GM19193 (cell line): Measurements from ENCODE around the gene CRHR1.

ENCODE experiments used
- POLR2A ChIP-seq: IDR thresholded peaks from 4 replicates; pipeline ENCODE4 v1.6.1; 2011; ENCODE audit not compliant: insufficient read depth, insufficient read length; ENCODE audit errors: extremely low read depth

Gene CRHR1

DNA sequence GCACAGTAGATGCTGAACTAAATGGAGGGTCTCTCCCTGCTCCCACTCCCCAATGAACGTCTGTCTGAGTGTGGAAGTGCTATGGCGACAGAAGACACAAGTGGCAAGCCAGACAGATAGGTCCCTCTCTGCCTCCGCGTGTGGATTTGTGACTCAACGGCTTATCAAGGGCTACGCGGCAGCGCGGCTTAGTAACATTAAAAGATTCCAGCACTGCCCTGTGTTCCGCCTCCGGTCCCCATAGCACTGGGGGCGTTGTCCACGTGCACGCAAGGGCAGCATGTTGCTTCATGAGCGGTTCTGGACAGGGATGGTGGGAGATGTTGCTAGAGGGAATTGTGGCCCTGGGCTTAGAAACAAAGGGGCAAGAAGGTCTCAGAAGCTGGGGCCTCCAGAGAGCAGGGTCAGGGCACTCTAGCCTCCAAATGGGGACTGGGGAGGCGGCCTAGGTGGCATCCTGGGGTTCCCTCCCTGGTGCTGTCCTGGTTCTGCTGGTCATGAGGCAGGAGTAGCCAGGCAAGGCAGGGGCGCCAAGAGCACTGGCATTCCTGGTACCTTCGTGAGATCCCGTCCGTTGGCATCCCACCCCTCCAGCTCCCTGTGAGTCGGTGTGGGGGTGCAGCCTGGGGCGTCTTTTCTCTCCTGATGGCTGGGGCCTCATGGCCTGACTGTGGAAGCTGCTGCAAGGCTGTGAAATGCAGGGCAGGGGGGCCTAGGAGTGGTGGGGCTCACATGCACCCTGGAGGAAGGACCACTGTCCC, 9.1 kb downstream of the CRHR1 start:
- no peak for TF ChIP-seq POLR2A

DNA sequence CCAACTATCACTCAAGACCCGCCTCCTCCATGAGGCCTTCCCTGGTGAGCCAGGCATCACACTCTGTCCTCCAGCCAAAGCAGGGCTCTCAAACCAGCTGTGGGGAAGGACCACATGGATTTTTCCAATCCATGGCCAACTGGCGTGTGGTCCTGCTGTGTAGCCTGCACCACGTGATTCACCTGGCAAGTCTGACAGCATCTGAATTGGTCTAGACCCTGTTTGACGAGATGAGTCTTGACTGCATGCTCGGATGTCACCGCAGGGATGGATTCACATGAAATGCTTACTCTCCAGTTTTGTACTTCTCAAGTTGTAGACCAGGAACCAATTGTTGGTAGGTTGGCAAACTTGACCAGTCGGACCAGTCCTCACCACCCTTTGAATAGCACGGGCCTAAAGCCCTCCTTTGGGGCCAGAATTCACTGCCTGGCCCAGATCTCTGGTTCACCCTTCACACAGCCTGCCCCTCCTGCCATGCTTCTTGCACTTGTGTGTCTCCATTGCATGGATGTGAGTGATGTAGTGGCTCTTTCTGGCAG, 9.9 kb downstream of the CRHR1 start:
- TF ChIP-seq POLR2A, result no peak

DNA sequence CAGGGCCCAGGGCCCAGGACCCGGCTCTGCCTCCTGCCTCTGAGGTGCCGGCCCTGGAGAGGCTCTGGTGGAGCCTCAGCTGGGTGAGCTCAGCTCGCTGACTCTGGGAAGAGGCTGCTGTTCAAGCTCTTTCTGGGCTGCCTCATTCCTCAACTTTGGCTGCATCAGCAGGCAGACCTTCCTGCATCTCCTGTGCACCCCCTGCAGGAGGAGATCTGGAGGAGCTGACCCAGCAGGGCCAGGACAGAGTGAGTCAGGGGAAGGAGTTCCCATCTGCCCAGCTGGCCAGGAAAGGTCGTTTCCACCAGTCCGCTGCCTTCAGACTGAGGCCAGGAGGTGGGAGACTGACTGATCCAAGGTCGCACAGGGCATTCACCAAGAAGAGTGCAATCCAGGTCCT, 10.7 kb downstream of the CRHR1 start:
- TF ChIP-seq POLR2A, result no peak

DNA sequence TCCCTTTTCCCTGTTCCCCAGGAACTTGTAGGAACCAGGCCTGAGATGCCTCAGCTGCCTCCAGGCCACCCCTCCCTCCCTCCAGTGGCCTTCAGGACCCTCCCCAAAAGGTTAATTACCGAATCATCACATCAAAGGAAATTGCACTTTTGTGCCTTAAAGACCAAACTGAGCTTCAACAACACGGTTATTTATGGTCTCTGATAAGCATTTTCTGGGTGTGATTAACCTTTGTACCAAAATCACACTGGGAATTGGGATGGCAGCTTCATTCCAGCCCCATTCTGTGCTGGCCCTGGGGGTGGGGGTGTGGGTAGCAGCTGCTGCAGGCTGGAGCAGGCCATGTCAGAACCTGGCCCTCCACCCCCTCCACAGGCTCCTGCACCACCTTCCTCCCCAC, 16.7 kb downstream of the CRHR1 start:
- no peak for TF ChIP-seq POLR2A

DNA sequence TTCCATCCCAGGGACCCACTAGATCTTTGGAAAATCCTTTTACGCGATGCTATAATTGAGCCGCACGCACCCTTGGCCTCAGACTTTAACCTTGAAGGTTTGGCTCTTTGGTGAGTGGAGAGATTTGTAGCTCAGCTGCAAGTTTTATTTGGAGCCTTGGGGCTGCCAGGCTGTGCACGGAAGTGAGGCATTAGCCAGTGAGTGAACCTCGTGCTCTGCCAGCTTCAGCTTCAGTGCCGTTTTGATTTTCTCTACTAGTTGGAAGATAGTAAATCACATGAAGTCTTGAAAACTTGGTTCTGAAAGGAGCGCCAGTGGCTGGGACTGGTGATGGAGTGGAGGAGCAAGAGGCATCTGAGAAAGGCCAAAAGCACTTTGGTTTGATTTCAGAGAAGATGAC, 17.3 kb downstream of the CRHR1 start:
- no peak for TF ChIP-seq POLR2A

DNA sequence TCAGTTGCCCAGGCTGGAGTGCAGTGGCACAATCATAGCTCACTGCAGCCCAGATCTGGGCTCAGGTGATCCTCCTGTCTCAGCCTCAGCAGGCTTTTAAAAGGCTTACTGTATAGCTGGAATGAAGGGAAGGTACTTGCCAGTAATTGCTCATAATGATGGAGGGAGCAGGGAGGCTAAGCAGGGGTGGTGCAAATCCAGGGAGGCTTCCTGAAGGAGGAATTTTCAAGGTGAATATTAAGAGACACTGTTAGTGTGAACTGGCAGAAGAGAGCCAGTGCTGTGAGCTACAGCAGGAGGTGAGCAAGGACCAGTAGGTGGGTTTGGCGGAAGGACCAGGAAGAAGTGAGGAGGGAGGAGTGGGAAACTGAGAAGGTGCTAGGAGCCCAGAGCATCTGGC, 24.7 kb downstream of the CRHR1 start:
- TF ChIP-seq POLR2A, result no peak

DNA sequence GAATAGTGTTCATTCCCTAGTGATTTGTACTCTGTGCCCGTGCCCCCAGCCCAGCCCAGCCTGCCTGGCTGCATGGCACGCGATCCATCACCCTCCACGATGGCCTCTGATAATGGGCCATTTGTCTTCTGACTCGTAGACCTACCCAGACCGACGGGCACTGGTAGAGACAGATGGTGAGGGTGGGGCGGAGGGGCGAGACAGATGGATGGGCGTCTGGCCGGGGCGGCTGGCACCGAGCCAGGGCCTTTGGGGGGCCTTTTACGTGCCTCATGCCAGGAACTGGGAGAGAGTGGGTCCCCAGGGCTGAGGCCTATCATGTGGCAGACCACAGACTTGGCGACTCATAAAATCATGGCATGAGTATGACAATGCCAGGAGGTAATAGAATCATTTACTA, 25.4 kb downstream of the CRHR1 start:
- no peak for TF ChIP-seq POLR2A

DNA sequence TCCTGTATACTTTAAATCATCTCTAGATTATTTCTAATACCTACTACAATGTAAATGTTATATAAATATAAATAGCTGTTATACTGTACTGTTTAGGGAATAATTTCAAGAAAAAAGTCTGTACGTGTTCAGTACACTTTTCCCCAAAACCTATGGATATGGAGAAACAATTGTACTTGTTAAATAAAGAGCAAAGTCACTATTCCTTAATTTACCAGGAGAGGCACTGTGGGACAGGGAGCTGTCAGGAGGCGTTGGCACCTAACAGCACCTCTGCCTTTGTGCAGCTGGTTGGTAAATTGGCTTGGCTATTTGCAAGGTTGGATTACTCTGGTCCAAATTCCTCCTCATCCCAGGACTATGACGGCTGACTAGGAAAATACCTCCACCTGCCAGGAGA, 28.0 kb downstream of the CRHR1 start:
- no peak for TF ChIP-seq POLR2A

DNA sequence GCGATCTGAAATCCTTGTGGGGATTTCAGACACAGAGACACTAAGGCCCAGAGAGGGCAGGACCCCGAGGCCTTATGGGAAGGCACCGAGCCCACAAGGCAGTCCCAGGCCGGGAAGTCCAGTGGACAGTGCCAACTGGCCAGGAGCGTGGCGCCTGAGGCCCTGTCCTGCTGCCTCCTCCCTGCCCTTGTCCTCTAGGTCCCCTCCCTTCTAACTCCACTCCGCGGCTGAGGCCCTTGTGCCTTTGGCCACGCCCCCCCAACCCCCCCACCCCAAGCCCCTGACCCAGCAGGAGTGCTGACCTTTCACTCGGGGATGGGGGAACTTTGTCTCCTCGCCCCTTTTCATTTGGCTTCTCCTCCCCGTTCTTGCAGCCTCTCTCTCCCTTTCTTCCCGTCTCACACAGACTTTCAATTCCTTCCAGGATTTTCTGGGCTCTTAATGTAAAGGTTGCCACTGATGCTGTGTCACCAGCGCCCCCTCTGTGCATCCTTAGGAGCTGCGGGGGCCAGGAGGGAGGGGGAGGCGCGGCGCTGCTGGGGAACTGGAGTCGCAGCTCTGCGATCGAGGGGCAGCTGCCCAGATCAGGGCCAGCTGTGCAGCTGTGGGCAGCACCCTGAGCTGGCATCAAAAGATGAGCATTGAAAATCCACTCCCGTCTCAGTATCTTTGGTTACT, 29.1 kb downstream of the CRHR1 start:
- no peak for TF ChIP-seq POLR2A

DNA sequence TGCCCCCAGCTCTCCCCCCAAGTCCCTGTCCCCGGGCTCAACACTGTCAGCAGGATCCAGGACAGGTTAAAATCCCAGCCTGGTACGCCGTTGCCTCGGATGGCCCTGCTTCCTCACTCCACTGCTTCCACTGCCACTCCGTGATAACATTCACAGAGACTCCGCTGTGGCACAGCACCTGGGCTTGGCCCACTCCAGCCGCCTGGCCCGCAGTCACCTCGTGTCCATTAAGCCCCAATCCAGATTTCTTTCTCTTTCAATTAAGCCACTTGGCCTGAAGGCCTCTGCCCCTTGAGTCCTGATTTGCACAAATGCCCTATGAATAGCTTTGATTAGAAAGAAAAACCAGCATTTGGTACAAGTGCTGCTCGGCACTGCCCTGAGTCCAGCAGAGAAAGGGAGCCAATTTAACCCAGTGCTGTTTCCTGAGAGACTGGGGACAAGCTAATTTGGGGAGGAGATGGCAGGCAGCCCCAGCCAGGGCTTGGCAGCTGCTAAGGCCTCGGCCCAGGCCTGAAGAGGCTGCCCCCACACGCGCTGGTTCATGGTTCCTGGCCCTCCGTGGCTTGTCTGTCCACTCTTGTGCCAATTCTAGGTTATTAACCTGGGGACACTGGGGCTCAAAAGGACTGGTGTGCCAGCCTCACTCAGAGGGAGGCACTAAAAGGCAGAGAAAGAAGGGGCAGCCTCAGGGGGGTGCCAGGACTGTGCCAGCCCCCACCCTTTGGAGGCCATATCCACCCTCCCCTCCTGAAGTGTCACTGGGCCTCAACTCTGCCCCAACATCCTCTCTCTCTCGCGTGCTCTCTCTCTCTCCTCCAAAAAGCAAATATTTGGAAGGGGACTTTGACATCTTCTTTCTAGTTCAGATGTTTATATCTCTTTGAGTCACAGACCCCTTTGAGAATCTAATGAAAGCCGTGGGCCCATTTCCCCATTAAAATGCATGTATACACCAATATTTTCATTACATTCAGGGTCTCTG, 30.8 kb downstream of the CRHR1 start:
- no peak for TF ChIP-seq POLR2A

DNA sequence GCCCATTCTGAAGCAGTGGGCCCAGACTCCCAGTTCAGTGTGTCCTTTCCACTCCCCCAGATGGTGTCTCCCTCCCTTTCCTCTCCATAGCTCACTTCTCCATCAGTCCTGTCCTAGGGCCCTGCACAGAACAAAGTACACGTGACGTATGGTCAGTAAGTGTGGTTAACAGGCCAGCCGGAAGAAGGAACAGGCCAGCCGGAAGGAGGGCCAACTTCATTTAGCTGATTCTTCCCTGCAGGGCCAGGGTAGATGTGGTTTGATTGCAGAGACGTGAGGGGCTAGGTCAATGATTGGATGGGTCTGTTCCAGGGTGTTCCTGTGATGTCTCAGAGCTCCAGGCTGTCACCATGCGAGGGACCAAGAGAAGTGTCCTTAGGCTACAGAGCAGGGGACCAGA, 31.6 kb downstream of the CRHR1 start:
- TF ChIP-seq POLR2A, result no peak

DNA sequence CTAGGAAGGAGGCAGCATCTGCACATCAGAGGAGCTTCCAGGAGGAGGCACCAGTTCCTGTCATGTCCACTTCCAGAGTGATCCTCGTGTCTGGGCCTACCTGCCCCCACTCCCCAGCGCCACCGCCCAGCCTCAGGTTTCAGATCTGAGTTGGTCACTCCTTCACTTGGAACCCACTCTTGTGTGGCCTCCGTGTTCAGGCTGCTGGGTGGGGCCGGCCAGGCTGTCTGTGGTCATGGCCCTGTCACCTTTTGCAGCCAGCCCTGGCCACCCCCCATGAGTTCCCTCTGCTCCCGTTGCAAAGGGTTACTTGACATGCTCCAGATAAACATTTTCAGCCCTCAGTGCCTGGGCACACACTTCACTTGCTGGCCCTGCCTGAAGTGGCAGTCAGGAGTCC, 33.9 kb downstream of the CRHR1 start:
- TF ChIP-seq POLR2A, result no peak

DNA sequence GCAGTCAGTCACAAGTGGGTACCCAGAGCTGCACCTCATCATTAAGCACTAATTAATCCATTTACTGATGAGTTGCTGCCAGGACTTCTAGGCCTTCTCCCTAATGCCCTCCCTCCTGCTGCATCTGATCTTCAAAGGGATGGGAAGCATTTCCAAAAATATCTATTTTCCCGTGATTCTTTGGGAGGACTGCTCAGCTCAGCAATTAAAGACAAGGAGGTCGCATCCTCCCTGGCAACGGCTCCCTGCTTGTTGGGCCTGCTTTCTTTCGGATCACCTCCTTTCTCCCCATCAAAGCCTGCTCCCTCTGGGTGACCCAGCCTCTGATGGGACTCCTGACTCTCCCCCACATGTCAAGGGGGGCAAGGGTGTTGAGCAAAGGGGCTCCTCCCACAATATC, 34.6 kb downstream of the CRHR1 start:
- TF ChIP-seq POLR2A, result no peak

DNA sequence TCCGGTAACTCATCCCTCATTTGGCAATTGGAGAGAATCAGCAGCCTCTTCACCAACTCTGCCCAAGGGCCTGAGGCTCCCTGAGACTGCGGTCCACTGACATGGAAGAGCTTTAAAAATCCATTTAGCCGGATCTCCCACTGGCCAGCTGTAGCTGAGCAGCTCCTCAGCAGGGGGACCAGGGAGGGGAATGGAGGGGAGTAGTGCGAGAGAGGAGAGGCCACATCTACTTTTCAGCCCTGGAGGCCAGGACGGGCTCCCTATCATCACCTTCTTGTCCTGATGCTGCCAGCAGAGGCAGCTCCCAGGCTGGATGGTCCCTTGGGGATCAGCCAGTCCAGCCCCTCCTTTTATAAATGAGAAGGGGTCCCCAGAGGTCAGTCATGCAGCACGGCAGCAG, 35.5 kb downstream of the CRHR1 start:
- no peak for TF ChIP-seq POLR2A
